ENCODE data around the gene PLEKHO1.

DNA sequence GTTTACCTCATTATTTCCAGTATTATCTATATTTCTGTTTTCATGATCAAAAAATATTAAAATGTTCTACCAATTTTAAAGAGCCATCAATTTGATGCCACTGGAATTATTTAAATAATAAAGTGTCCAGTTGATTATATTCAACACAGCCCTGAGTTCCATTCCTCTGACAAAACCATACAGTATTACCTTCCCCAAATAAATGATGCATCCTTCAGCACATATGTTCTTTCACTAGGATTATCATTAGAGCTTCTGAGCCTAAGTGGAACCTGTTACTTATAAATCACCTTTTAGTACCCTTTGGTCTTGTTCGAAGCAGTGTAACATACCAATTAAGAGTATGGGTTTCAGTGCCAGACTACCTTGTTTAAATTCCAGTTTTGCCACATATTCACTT, 17.3 kb upstream of the PLEKHO1 start:
- TF ChIP-seq CTCF (conservative IDR thresholded peaks at IDR 0.05; ENCODE audit: low read depth, low read length) (no peak), SMC3 (IDR thresholded peaks at IDR 0.05; ENCODE audit: low read depth, low read length) (no peak), MXI1 (IDR thresholded peaks at IDR 0.05; ENCODE audit: borderline replicate concordance, low read depth, low read length) (no peak), POLR2A (IDR thresholded peaks at IDR 0.05; ENCODE audit: low read depth, low read length) (no peak), USF2 (IDR thresholded peaks at IDR 0.05; ENCODE audit: low read depth, low read length) (no peak), RAD21 (IDR thresholded peaks at IDR 0.05; ENCODE audit: low read length) (no peak), FOS (IDR thresholded peaks at IDR 0.05; ENCODE audit: low read depth, low read length) (no peak), CHD1 (IDR thresholded peaks at IDR 0.05; ENCODE audit: low read depth, low read length) (no peak)
